PC-3 (cell line): ENCODE results near the gene RNF19B. TPM values are rescaled to one million over a fixed set of nuclear protein-coding genes. Genes with fewer than 3 reads are reported as not detected.

ENCODE experiments used
- ATAC-seq: fragments of 200-7000 bp; cut with Tn5 transposase; 2 replicates; pipeline ENCODE4 v1.9.1; 2020; ENCODE audit warnings: mild to moderate bottlenecking, moderate library complexity
- BruUV-seq: library from RNA; stranded (reverse); fragments of 400-500 nt; replicated peaks from 2 replicates; lab custom pipeline; 2021; lab: Mats Ljungman, UMichigan
- CTCF ChIA-PET: fragments of 300-600 bp; sonication (Branson Sonifier 250); formaldehyde crosslinking; loops from one replicate; lab custom pipeline; 2022; ENCODE audit warnings: antibody characterized with exemption; lab: Charles Lee
- POLR2A ChIA-PET: fragments of 300-600 bp; sonication (Branson Sonifier 250); formaldehyde crosslinking; loops from one replicate; lab custom pipeline; 2022; ENCODE audit warnings: antibody characterized with exemption; ENCODE audit not compliant: unreplicated experiment; lab: Charles Lee
- DNase-seq: peaks from one replicate; pipeline ENCODE4 v3.0.0-alpha.2; 2015
- H2AFZ ChIP-seq: fragments of 300-600 bp; sonication (generic); 2 replicates; pipeline ENCODE4 v1.6.0; 2016; ENCODE audit warnings: antibody characterized with exemption, low read length
- H3F3A ChIP-seq: fragments of 300-600 bp; sonication (generic); one replicate; pipeline ENCODE4 v1.6.0; 2017; ENCODE audit warnings: antibody characterized with exemption, low read length, control low read depth, mild to moderate bottlenecking; ENCODE audit not compliant: unreplicated experiment
- H3K27ac ChIP-seq: fragments of 300-600 bp; sonication (generic); 2 replicates; pipeline ENCODE4 v1.5.1; 2016; ENCODE audit warnings: mild to moderate bottlenecking, low read length
- H3K27me3 ChIP-seq: fragments of 300-600 bp; sonication (generic); 2 replicates; pipeline ENCODE4 v1.6.1; 2016; ENCODE audit warnings: low read length, mixed read lengths
- H3K36me3 ChIP-seq: fragments of 300-600 bp; sonication (generic); 2 replicates; pipeline ENCODE4 v1.6.1; 2016; ENCODE audit warnings: low read depth, mixed run types, low read length, mixed read lengths
- H3K4me1 ChIP-seq: fragments of 300-600 bp; sonication (generic); 2 replicates; pipeline ENCODE4 v1.5.1; 2016; ENCODE audit warnings: low read length; ENCODE audit not compliant: insufficient read depth
- H3K4me2 ChIP-seq: fragments of 300-600 bp; sonication (generic); 2 replicates; pipeline ENCODE4 v1.6.0; 2016; ENCODE audit warnings: low read length
- H3K4me3 ChIP-seq: fragments of 300-600 bp; sonication (generic); 2 replicates; pipeline ENCODE4 v1.5.1; 2016; ENCODE audit warnings: mild to moderate bottlenecking, low read length, mixed read lengths
- H3K79me2 ChIP-seq: fragments of 300-600 bp; sonication (generic); 2 replicates; pipeline ENCODE4 v1.6.1; 2017; ENCODE audit warnings: low read length, mixed read lengths
- H3K9ac ChIP-seq: fragments of 300-600 bp; sonication (generic); 2 replicates; pipeline ENCODE4 v1.6.0; 2016; ENCODE audit warnings: mild to moderate bottlenecking, low read length
- H3K9me2 ChIP-seq: fragments of 300-600 bp; sonication (generic); replicated peaks from 2 replicates; pipeline ENCODE4 v1.6.1; 2016; ENCODE audit warnings: mixed run types, low read length, mixed read lengths
- H3K9me3 ChIP-seq: fragments of 300-600 bp; sonication (generic); 2 replicates; pipeline ENCODE4 v1.6.1; 2016; ENCODE audit warnings: low read length, mixed read lengths
- H4K20me1 ChIP-seq: fragments of 300-600 bp; sonication (generic); 2 replicates; pipeline ENCODE4 v1.6.1; 2016; ENCODE audit warnings: low read length, mixed read lengths
- EZH2 ChIP-seq: fragments of 300-600 bp; sonication (generic); IDR thresholded peaks from one replicate; pipeline ENCODE4 v1.6.1; 2017; ENCODE audit warnings: antibody characterized with exemption, mild to moderate bottlenecking, low read length; ENCODE audit not compliant: unreplicated experiment
- EZH2phosphoT487 ChIP-seq: fragments of 300-600 bp; sonication (generic); IDR thresholded peaks from 2 replicates; pipeline ENCODE4 v1.6.1; 2018; ENCODE audit warnings: mild to moderate bottlenecking, antibody characterized with exemption, low read length, borderline replicate concordance
- intact Hi-C: fragments of 100-400 bp; cut with micrococcal nuclease; formaldehyde crosslinking; loops from 2 replicates; pipeline ENCODE4 v1.9.0; 2023
- total RNA-seq: library from RNA; depleted of rRNA; stranded (reverse); fragments of >200 nt; gene quantifications from 2 replicates; pipeline ENCODE4 v1.2.3, GENCODE V29; 2014
- TF ChIP-seq, protein P1 (sequence below): fragments of 300-600 bp; sonication (generic); conservative IDR thresholded peaks from 2 replicates; pipeline ENCODE4 v1.5.1; 2017; ENCODE audit warnings: antibody characterized with exemption, low read depth, mild to moderate bottlenecking, low read length

The RNF19B gene
- total RNA-seq, 1 experiment from 2014 or later = 17.9 TPM

DNA sequence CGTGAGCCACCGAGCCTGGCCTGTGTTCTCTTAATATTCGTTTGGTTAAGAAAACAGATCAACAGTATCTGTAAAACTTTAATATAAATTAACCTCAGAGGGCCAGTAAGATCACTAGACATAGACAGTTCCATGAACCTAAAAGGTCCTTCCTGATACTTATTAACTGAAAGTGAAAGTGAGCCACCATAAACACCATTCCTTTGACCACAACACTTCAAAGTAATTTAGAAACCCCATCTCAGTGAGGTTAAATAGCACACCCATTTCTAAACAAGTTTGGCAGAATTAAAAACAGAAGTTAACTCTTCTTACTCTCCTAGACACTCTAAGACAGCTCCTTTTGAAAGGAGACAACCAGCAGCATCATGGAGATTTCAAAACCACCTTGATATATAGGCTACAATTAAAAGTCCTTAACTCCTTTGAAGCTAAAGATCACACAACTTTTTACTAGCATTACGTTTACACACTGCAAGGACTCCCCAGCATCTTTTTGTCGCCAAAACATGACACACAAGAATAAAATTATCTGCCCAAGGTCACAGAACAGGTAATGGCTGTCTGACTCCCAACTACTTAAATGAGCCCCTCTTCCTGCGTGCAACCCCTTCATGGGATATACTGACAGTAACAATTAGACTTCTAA lies 2.2 kb downstream of the RNF19B start:
- TF ChIP-seq, protein P1, sequence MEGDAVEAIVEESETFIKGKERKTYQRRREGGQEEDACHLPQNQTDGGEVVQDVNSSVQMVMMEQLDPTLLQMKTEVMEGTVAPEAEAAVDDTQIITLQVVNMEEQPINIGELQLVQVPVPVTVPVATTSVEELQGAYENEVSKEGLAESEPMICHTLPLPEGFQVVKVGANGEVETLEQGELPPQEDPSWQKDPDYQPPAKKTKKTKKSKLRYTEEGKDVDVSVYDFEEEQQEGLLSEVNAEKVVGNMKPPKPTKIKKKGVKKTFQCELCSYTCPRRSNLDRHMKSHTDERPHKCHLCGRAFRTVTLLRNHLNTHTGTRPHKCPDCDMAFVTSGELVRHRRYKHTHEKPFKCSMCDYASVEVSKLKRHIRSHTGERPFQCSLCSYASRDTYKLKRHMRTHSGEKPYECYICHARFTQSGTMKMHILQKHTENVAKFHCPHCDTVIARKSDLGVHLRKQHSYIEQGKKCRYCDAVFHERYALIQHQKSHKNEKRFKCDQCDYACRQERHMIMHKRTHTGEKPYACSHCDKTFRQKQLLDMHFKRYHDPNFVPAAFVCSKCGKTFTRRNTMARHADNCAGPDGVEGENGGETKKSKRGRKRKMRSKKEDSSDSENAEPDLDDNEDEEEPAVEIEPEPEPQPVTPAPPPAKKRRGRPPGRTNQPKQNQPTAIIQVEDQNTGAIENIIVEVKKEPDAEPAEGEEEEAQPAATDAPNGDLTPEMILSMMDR = no peak
- TF ChIP-seq EZH2 (no peak), EZH2phosphoT487 (no peak)
- H4K20me1 ChIP-seq = peaks cover 23% of the 10 kb centered on the region
- H3K9me2 ChIP-seq = no peaks in the 10 kb centered on the region
- POLR2A ChIA-PET = no interaction called here
- H3K27ac ChIP-seq = no peak overlapping the region
- H3K4me3 ChIP-seq = peak overlapping the region; percentile 98
- H3K27me3 ChIP-seq = no peaks in the 10 kb centered on the region
- no peaks in the 10 kb centered on the region for H3K36me3 ChIP-seq
- DNase-seq (no peak), ATAC-seq (no peak)
- peak overlapping the region; percentile 92 for H3K4me2 ChIP-seq
- peaks cover 64% of the 10 kb centered on the region for H3K79me2 ChIP-seq
- CTCF ChIA-PET = interaction anchor here (0.5 kb wide), 1 partner anchor 10 kb away, joined by 11 read pairs; no protein-coding TSS in a partner anchor
- intact Hi-C loops = loop anchor here (1.0 to 5.0 kb wide), 3 partner anchors 8 to 45 kb away; no protein-coding TSS in a partner anchor
- H3F3A ChIP-seq = no peaks in the 10 kb centered on the region
- peak overlapping the region; percentile 72; the same call in 1 of the 2 replicates for H3K9ac ChIP-seq
- H3K4me1 ChIP-seq = peaks cover 15% of the 10 kb centered on the region
- no TSS peak for BruUV-seq
- no peak overlapping the region for H2AFZ ChIP-seq
- H3K9me3 ChIP-seq = no peaks in the 10 kb centered on the region

DNA sequence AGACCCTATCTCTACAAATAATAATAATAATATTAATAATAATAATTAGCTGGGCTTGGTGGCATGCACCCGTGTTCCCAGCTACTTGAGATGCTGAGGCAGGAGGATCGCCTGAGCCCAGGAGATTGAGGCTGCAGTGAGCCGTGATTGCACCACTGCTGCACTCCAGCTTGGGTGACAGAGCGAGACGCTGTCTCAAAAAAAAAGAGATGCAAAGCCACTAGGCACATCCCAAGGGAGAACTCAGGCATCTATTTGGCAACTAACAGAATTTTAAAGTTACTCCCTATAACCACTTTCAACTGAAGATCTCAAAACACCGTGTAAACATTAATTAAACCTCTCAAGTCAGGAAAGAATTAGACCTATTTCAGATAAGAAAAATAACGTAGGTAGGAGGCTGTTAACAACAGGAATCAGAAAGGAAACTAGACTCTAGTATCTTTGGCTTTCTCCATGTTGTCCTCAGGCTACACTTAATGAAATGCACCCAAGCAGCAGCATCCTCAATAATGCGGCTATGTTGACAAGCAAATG lies 3.7 kb downstream of the RNF19B start:
- Histone ChIP-seq H3K27me3 (no peaks in the 10 kb centered on the region), H3K9ac (no peak overlapping the region), H3K9me3 (no peaks in the 10 kb centered on the region), H3K4me3 (no peak overlapping the region), H4K20me1 (peaks cover 26% of the 10 kb centered on the region), H3K4me1 (peaks cover 15% of the 10 kb centered on the region), H3K4me2 (0 out of 2 replicates have a peak overlapping the region, but pooled peaks have one; percentile 23), H3K79me2 (peaks cover 78% of the 10 kb centered on the region), H3K27ac (no peak overlapping the region), H2AFZ (no peak overlapping the region), H3K36me3 (no peaks in the 10 kb centered on the region), H3K9me2 (no peaks in the 10 kb centered on the region), H3F3A (no peaks in the 10 kb centered on the region)
- ChIA-PET POLR2A (no interaction called here), CTCF (no interaction called here)
- intact Hi-C loops = loop anchor here (5.0 kb wide), 1 partner anchor 46 kb away; no protein-coding TSS in a partner anchor
- no peak for DNase-seq
- ATAC-seq = no peak
- BruUV-seq = no TSS peak
- TF ChIP-seq, protein P1 = no peak

DNA sequence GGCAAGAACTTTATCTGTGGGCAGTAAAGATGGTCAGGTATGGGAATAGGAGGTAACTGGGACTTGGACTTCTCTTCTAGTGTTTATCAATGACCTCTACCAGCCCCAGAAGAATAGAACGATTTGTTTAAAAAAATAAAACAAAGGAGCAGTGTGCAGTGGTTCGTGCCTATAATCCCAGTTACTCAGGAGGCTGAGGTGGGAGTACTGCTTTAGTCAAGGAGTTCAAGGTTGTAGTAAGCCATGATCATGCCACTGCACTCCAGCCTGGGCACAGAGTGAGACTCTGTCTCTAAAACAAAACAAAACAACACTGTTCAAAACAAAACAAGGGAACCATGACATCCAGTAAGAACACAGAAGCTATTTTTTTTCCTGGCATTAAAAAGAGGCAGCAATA lies 4.3 kb downstream of the RNF19B start:
- Histone ChIP-seq H3F3A (no peaks in the 10 kb centered on the region), H2AFZ (no peak overlapping the region), H3K4me2 (no peak overlapping the region), H3K36me3 (no peaks in the 10 kb centered on the region), H3K4me3 (no peak overlapping the region), H3K9me2 (no peaks in the 10 kb centered on the region), H3K9me3 (no peaks in the 10 kb centered on the region), H3K27ac (no peak overlapping the region), H4K20me1 (peaks cover 26% of the 10 kb centered on the region), H3K4me1 (peaks cover 15% of the 10 kb centered on the region), H3K9ac (no peak overlapping the region), H3K79me2 (peaks cover 83% of the 10 kb centered on the region), H3K27me3 (no peaks in the 10 kb centered on the region)
- ChIA-PET POLR2A (no interaction called here), CTCF (no interaction called here)
- intact Hi-C loops = loop anchor here (5.0 kb wide), 1 partner anchor 47 kb away; no protein-coding TSS in a partner anchor
- no peak for ATAC-seq
- no TSS peak for BruUV-seq
- TF ChIP-seq, protein P1 = no peak
- TF ChIP-seq EZH2phosphoT487 = no peak
- TF ChIP-seq EZH2 = no peak
- no peak for DNase-seq
